GM19452 (cell line): Measurements from ENCODE around the gene DUS2.
"Not testable (repeated sequence)": the region's sequence is repeated elsewhere in the genome, so short reads cannot be mapped to it uniquely, and the experiment has no call there.

Experiments used
- ATAC-seq: cut with Tn5 transposase; IDR thresholded peaks from one replicate; pipeline ENCODE4 v1.9.1; 2021; ENCODE audit not compliant: unreplicated experiment

DUS2 gene

DNA sequence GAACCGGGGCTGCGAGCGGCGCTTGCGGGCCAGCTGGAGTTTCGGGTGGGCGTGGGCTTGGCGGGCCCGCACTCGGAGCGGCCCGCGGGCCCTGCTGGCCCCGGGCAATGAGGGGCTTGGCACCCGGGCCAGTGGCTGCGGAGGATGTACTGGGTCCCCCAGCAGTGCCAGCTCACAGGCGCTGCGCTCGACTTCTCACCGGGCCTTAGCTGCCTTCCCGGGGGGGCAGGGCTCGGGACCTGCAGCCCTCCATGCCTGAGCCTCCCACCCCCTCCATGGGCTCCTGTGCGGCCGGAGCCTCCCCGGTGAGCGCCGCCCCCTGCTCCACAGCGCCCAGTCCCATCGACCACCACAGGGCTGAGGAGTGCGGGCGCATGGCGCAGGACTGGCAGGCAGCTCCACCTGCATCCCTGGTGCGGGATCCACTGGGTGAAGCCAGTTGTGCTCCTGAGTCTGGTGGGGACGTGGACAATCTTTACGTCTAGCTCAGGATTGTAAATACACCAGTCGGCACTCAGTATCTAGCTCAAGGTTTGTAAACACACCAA lies 24.8 kb upstream of the DUS2 start:
- not testable (repeated sequence) for ATAC-seq

DNA sequence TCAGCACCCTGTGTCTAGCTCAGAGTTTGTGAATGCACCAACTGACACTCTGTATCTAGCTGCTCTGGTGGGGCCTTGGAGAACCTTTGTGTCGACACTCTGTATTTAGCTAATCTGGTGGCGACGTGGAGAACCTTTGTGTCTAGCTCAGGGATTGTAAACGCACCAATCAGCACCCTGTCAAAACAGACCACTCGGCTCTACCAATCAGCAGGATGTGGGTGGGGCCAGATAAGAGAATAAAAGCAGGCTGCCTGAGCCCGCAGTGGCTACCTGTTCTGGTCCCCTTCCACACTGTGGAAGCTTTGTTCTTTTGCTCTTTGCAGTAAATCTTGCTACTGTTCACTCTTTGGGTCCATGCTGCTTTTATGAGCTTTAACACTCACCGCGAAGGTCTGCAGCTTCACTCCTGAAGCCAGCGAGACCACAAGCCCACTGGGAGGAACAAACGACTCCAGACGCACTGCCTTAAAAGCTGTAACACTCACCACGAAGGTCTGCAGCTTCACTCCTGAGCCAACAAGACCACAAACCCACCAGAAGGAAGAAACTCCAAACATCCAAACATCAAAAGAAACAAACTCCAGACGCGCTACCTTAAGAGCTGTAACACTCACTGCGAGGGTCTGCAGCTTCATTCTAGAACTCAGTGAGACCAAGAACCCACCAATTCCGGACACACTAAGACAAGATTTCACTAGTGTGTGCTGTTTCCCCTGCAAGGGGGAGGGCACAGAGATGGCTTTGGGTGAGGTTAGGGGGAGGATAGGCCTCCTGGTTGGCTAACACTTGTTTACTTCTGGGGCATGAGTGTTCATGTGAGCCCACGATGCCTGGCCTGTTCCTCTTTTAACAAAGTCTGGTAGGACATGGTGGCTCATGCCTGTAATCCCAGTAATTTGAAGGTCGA lies 24.1 kb upstream of the DUS2 start, which contains the start of gene DPEP2:
Gene DPEP2 (minus strand): TSS at position 706 of the 910 bp plus-strand sequence. CDS start 6,272 bp downstream, outside the sequence.
- not testable (repeated sequence) for ATAC-seq

DNA sequence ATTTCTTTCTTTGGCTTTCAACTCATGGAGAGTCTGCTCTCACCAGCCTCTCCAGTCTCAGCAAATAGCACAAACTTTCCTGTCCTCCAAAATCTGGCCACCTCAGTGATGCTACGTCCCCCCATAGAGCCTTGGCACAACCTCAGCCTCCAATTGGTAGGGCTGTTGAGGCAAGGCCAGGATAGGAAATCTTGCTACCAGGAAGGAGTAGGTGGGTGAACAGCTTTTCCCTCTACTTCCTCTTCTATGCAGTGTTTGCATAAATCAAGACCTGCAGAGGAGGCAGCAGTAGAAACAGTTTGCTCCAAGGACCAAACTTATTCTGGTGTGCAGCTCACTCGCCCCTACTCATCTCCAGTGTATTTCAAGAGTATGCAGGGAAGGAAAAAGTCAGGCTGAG lies 23.1 kb upstream of the DUS2 start:
- ATAC-seq: no peak

DNA sequence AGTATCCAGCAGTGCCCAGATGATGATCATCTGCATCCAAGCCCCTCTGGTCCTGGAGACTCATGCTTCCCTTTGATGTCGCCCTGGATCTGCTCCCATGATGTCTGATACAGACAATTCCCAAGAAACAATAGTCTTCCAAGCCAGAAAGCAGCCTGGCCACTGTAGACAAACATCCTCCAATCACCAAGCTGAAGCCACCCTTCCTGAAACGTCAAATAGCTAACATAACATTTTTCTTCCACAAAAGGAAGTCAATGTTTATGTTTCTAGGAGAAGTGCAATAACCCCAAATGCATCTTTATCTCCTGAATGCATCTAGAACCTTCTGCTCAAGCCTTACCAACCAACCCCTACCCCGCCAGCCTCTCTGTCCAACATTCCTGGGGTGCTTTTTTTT lies 22.6 kb upstream of the DUS2 start:
- no peak for ATAC-seq

DNA sequence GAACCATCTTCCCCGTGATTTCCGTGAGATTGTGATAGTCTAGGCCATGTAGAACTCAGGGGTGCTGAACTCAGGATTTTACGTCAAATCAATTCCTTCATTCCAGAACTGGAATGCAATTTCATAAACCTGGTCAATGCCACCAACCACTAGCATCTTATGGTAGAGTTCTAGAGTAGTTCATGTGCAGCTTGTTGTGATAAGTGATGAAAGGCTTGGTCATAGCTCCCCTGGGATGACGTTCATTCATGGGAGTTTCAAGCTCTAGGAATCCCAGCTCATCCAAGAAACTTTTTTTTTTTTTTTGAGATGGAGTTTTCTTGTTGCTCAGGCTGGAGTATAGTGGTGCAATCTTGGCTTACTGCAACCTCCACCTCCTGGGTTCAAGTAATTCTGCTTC lies 20.1 kb upstream of the DUS2 start:
- ATAC-seq: no peak

DNA sequence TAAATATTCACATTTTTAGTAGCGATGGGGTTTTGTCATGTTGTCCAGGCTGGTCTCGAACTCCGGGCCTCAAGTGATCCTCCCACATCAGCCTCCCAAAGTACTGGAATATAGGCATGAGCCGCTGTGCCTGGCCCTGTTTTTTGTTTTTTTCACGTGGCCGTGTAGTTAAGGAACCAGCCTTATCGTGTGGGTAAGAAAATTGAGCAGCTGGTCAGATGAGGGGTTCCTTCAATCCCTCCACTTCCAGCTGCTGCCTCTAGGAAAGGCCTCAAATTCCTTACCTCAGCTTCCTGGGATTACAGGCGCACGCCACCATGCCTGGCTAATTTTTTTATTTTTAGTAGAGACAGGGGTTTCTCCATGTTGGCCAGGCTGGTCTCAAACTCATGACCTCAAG lies 17.9 kb upstream of the DUS2 start:
- ATAC-seq: no peak

DNA sequence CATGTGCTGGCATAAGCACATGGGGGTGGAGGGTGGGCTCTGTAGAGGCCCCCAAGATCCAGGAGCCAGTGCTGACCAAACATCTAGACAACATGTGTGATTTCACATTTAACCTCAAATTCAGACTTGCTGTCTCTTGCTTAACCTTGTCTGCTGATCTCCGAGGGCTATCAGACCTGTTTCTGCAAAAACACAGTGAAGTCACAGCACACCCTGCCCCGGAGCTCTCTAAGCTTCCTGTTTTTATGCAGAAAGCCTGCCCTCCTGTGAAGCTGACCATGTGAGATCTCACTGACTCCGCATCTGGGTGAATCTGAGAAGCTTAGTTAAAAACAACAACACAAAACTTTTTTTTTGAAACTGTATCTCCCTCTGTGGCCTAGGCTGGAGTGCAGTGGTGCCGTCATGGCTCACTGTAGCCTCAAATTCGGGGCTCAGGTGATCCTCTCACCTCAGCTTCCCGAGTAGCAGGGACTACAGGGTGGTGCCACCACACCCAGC lies 17.2 kb upstream of the DUS2 start:
- ATAC-seq: no peak

DNA sequence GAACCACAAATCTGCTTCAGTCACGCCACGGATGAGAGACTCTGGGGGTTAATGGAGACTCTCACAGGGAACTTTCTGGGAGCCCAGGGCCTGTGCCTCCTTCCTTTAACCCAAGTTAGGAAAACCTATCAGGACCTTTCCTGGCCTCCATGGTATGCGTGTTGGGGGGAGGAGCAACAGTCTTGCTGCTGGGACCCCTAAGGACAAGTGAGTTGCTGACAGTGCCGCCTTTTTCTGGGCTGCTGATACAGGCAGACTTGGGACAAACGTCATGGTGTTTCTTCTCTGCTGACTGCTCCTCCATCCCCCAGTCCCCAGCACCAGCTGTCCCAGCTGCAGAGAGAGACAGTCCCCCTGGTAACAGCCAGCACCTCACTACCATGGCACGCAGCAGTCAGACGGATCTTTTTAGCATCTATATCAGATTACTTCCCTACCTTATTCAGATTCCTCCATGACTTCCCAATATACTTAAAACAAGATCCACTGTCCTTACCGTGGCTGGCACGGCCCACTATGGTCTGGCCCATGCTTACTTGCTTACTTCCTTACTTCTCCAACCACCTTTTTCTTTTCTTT lies 13.8 kb upstream of the DUS2 start:
- no peak for ATAC-seq

DNA sequence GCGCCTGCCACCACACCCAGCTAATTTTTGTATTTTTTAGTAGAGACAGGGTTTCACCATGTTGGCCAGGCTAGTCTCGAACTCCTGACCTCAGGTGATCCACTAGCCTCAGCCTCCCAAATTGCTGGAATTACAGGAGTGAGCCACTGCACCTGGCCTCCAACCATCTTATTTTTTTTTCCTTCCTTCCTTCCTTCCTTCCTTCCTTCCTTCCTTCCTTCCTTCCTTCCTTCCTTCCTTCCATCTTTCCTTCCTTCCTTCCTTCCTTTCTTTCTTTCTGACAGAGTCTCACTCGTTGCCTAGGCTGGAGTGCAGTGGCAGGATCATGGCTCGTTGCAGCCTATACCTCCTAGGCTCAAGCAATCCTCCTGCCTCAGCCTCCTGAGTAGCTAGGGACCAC lies 13.2 kb upstream of the DUS2 start:
- not testable (repeated sequence) for ATAC-seq

DNA sequence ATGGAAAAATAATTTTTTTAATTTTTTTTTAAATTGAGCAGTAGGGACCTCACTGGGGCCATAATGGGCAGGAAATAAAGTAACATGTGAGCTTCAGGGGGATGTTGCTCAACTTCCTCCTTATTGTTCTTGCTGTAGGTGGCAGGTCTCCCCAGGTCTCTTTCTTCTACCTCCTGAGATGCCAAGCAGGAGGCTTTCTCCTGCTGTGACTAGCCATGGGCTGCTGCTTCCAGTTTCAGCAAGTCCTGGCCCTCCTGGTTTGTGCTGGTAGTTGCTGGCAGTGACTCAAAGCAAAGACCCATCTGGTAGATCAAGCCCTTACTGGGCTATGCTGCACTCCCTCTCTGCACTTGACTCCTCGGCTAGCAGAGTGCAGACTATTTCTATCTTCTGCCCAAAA lies 9.6 kb upstream of the DUS2 start:
- ATAC-seq: no peak

DNA sequence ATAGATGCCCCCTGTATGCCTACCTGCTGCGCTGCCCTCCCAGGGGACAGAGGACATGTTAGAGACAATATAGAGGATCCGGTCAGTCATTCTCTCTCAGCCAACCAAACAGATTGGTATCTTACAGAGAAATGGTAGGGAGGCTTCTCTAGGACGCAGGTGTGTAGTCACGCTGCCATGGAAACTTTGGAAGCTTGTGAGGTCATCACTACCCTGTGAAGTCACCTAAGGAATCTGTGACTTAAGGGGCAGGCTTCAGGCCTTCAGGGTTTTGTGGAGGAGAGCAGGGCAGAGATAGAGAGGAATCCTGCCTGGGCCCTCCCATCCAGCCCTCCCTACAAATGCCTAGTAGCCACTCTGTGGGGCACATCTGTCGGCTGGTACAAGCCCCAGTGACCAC lies 7.4 kb upstream of the DUS2 start, which contains the start of gene DPEP2NB:
Gene DPEP2NB (minus strand): TSS at position 231 of the 400 bp plus-strand sequence. CDS start 141 bp downstream, at position 90.
- ATAC-seq: no peak

DNA sequence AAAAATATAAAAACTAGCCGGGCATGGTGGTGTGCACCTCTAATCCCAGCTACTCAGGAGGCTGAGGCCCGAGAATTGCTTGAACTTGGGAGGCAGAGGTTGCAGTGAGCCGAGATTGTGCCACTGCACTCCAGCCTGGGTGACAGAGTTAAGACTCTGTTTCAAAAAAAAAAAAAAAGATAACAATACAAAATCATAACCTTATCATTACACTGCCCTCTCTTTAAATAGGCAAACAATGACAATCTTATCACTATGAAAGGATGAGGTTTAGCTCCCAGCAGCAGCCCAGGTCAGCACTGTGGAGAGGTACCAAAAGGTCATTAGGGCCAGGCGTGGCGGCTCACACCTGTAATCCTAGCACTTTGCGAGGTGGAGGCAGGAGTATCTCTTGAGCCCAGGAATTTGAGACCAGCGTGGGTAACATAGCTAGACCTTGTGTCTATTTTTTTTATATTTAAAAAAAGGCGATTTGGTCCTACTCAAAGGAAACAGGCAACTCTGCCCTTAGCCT lies 3.9 kb upstream of the DUS2 start:
- ATAC-seq: no peak

DNA sequence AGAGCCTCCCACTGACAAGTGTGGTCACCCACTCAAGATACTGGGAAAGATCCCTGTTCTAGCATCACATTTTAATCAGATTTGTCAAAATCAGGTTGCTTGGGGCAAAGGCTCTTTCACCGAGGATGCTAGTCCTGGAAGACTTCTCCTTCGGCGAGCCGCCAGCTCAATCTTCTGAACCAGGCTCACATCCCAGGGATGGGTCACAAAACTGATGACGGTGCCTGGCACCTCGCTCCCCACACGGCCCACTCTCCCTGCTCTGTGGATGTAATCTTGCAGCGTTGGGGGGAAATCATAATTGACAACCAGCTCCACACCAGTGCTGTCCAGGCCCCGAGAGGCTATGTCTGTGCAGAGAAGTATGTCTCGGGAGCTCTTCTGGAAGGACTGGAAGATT lies 1.6 kb upstream of the DUS2 start:
- no peak for ATAC-seq

DNA sequence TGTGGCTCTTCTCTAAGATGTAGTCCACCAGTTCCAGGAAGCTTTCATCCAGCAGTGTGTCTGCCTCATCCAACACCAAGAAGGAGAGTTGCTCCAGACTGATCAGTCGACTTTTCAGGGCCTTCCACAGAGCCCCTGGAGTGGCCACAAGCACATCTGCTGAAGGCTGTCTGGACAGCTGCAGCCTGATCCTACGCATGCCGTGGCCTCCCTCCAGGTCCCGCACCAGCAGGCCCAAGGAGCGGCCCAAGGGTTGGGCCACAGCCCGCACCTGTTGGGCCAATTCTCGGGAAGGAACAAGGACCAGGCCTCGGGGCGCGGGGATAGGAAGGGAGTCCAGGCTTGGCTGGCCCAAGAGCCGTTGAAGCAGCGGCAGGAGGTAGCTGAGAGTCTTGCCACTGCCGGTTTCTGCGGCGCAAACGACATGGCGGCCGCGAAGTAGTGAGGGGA lies 781 bp upstream of the DUS2 start:
- no peak for ATAC-seq

DNA sequence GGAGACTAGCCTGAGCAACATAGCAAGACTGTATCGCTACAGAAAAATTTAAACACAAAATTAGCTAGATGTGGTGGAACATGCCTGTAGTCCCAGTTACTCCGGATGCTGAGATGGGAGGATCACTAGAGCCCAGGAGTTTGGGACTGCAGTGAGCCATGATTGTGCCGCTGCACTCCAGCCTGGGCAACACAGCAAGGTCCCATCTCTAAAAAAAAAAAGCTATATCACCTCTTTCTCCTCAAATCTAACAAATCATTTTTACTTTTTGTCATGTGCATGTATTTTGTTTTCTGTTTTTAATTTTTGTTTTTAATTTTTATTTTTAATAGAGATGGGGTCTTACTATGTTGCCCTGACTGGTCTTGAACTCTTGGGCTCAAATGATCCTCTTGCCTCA lies 5.9 kb downstream of the DUS2 start:
- no peak for ATAC-seq

DNA sequence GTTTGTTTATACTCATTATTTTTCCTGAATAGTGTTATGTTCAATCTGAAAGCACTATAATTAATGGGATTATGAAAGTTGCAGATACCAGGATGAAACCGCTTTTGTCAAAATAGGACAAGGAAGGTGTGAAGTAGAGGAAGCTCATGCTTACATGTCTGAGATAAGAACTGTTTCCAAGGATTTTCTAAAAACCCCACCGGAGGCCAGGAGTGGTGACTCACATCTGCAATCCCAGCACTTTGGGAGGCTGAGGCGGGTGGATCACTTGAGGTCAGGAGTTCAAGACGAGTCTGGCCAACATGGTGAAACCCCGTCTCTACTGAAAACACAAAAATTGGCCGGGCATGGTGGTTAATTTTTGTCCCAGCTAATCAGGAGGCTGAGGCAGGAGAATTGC lies 7.0 kb downstream of the DUS2 start:
- not testable (repeated sequence) for ATAC-seq

DNA sequence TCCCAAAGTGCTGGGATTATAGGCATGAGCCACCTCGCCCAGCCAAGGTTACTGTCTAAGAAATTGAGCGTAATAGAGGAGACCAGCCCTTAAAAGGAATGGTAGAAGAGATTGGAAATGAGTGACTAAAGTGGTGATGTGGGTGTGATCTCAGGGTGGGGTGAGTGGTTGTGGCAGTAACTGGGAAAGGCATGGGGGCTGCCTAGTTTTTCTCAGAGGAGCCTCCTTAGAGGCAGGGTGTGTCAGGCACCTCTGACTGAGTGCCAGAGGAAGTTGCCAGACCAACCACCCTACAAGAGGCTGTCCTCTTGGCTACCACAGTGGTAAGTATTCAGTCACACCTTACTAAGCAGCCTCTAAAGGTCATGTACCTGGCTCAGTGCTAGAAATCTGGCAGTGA lies 8.9 kb downstream of the DUS2 start:
- ATAC-seq: no peak

DNA sequence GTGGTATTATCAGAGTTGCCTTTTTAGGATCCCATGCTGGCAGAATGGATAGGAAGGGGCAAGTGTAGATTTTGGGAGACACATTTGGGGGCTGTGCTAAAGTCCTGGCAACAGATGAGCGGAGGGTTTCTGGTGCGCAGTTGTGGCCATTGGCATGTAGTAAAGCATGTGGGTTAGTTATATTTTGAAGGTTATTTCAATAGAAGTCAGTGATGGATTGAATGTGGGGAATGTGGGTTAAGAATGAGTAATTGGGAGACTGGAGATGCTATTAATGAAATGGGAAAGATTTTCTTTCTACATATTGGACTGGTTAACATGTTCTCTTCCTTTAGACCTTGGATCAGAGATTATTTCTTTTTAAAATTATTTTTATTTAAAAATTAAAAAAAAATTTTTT lies 10.0 kb downstream of the DUS2 start:
- ATAC-seq: no peak

DNA sequence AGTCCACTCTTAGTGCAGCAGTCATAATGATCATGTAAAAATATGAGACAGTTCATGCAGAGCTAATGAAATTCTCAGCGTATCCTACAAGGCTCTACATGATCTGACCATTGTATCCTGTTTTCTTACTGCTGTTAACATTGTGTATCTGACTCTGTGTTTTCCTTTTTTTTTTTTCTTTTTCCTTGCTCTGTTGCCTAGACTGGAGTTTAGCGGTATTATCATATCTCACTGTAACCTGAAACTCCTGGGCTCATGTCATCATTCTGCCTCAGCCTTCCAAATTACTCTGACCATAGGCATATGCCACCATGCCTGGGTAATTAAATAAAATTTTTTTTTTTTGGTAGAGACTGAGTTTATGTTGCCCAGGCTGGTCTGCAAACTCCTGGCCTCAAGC lies 12.1 kb downstream of the DUS2 start:
- ATAC-seq: no peak

DNA sequence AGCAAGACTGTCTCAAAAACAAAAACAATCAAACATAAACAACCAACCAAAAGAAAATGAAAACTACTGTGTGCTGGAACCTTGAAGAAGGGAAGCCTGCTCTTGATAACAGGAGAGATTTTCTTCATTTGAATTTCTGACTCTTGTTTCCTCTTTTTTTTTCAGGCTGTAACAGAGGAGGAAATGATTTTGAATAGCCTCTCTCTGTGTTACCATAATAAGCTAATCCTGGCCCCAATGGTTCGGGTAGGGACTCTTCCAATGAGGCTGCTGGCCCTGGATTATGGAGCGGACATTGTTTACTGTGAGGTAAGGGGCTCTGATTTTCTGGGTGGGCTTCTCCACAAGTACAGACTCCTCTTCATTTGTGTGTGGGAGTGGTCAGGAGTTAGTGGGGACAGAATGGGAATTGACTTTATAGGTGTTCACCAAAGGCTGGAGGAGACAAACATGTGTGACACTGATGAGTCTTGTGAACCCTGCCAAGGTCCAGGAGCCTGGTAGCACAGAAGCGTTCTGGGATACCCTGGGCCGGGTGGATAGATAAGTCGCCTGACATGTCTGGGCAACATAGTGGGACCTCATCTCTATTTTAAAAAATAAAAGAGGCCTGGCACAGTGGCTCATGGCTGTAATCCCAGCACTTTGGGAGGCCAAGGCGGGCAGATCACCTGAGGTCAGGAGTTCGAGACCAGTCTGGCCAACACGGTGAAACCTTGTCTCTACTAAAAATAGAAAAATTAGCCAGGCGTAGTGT lies 14.9 kb downstream of the DUS2 start:
- ATAC-seq: no peak
